Panc1 (cell line): Measurements from ENCODE around the gene SH3BP2. TPM values are rescaled to one million over a fixed set of nuclear protein-coding genes. Genes with fewer than 3 reads are reported as not detected.
"Not testable (repeated sequence)": the region's sequence is repeated elsewhere in the genome, so short reads cannot be mapped to it uniquely, and the experiment has no call there.

ENCODE experiments used
- ATAC-seq: fragments of 200-7000 bp; cut with Tn5 transposase; 2 replicates; pipeline ENCODE4 v1.9.1; 2020; ENCODE audit warnings: mild to moderate bottlenecking, moderate library complexity
- BruUV-seq: library from RNA; stranded (reverse); fragments of 400-500 nt; replicated peaks from 2 replicates; lab custom pipeline; 2021; lab: Mats Ljungman, UMichigan
- CTCF ChIA-PET: fragments of 300-600 bp; sonication (Branson Sonifier 250); formaldehyde crosslinking; loops from one replicate; lab custom pipeline; 2022; ENCODE audit warnings: antibody characterized with exemption; lab: Charles Lee
- POLR2A ChIA-PET: fragments of 300-600 bp; sonication (Branson Sonifier 250); formaldehyde crosslinking; loops from one replicate; lab custom pipeline; 2022; ENCODE audit warnings: antibody characterized with exemption; lab: Charles Lee
- DNase-seq: peaks from one replicate; pipeline ENCODE4 v3.0.0-alpha.2; 2010; ENCODE audit warnings: low read depth, low spot score
- H3K27ac ChIP-seq: 2 replicates; pipeline ENCODE4 v1.5.1; 2011; ENCODE audit warnings: mild to moderate bottlenecking, low read length, inconsistent platforms
- H3K27me3 ChIP-seq: fragments of 200-500 bp; sonication (Bioruptor generic); 2 replicates; pipeline ENCODE4 v1.6.0; 2014; ENCODE audit warnings: low read length, inconsistent platforms; ENCODE audit not compliant: control insufficient read depth, insufficient read depth
- H3K36me3 ChIP-seq: fragments of 200-500 bp; sonication (Bioruptor generic); 2 replicates; pipeline ENCODE4 v1.5.1; 2014; ENCODE audit warnings: inconsistent platforms, mild to moderate bottlenecking, low read length, moderate library complexity; ENCODE audit not compliant: control insufficient read depth, insufficient read depth
- H3K4me1 ChIP-seq: 2 replicates; pipeline ENCODE4 v1.5.1; 2011; ENCODE audit warnings: inconsistent platforms, mild to moderate bottlenecking, low read length, moderate library complexity; ENCODE audit not compliant: control insufficient read depth, insufficient read depth
- H3K4me3 ChIP-seq, 2 experiments: 2 replicates each; pipeline ENCODE4 v1.5.1; 2011 to 2012; ENCODE audit warnings: low read depth in 2 of 2, low read length in 2 of 2, mild to moderate bottlenecking in 2 of 2, inconsistent platforms in 1 of 2, moderate library complexity in 1 of 2
- H3K9me3 ChIP-seq: fragments of 200-500 bp; sonication (Bioruptor generic); 2 replicates; pipeline ENCODE4 v1.5.1; 2014; ENCODE audit warnings: low read depth, mild to moderate bottlenecking, inconsistent platforms, low read length, moderate library complexity; ENCODE audit not compliant: control insufficient read depth, insufficient read depth
- CTCF ChIP-seq: fragments of 450-650 bp; IDR thresholded peaks from 2 replicates; pipeline ENCODE4 v1.5.1; 2017; ENCODE audit warnings: mild to moderate bottlenecking
- POLR2AphosphoS5 ChIP-seq: IDR thresholded peaks from 2 replicates; pipeline ENCODE4 v1.6.1; 2012; ENCODE audit warnings: mild to moderate bottlenecking, low read depth, low read length, moderate library complexity
- REST ChIP-seq, 2 experiments: IDR thresholded peaks; 2 replicates each; pipeline ENCODE4 v1.6.1; 2011 to 2012; ENCODE audit warnings: low read depth in 2 of 2, control low read depth in 1 of 2, low read length in 1 of 2, mild to moderate bottlenecking in 1 of 2, moderate library complexity in 1 of 2; ENCODE audit not compliant: insufficient read depth in 1 of 2
- SIN3A ChIP-seq: IDR thresholded peaks from 2 replicates; pipeline ENCODE4 v1.6.1; 2012; ENCODE audit warnings: low read depth, mild to moderate bottlenecking, low read length, moderate library complexity, borderline replicate concordance; ENCODE audit not compliant: insufficient read depth
- TCF7L2 ChIP-seq: IDR thresholded peaks from 2 replicates; pipeline ENCODE4 v1.6.1; 2011; ENCODE audit warnings: mild to moderate bottlenecking, low read depth, low read length, inconsistent platforms
- in situ Hi-C: cut with HindIII; loops from 2 replicates; pipeline ENCODE4 v1.10.0; 2016; ENCODE audit warnings: low sequenced_read_pairs, low pct_unique_long_range_greater_than_20kb
- intact Hi-C: fragments of 100-400 bp; cut with micrococcal nuclease; formaldehyde crosslinking; loops from one replicate; pipeline ENCODE4 v1.10.0; 2022; ENCODE audit not compliant: unreplicated experiment
- total RNA-seq: library from RNA; stranded (reverse); gene quantifications from one replicate; pipeline ENCODE4 v1.2.1, GENCODE V29; 2021; ENCODE audit not compliant: unreplicated experiment

Gene SH3BP2
- total RNA-seq, 1 experiment from 2014 or later, result 93.4 TPM

GRCh38 chr4:2761035-2761923, 31.6 kb upstream of the SH3BP2 start:
- DNase-seq (no peak), ATAC-seq (0 out of 2 replicates have a peak, but pooled peaks have one; percentile 15)
- no peaks in the 10 kb centered on the region for H3K27me3 ChIP-seq
- intact Hi-C loops, result loop anchor here (10.0 kb wide), 1 partner anchor 174 kb away; no protein-coding TSS in a partner anchor
- ChIA-PET CTCF (no interaction called here), POLR2A (no interaction called here)
- H3K4me1 ChIP-seq, result 0 out of 2 replicates have a peak, but pooled peaks cover 4% of the 10 kb centered on the region
- H3K9me3 ChIP-seq, result no peaks in the 10 kb centered on the region
- H3K27ac ChIP-seq, result no peak overlapping the region
- no peaks in the 10 kb centered on the region for H3K36me3 ChIP-seq
- no peak overlapping the region for H3K4me3 ChIP-seq
- in situ Hi-C loops, result no loop called here
- no TSS peak for BruUV-seq
- TF ChIP-seq SIN3A (no peak), REST (IDR thresholded peaks at IDR 0.05; ENCODE audit: insufficient read depth in 1 of 2, low read depth in 2 of 2, low read length in 1 of 2) (no peak), TCF7L2 (no peak), CTCF (no peak), POLR2AphosphoS5 (no peak)

GRCh38 chr4:2762048-2762447, 30.8 kb upstream of the SH3BP2 start:
- H3K27me3 ChIP-seq, result no peaks in the 10 kb centered on the region
- in situ Hi-C loops, result no loop called here
- no peaks in the 10 kb centered on the region for H3K36me3 ChIP-seq
- ATAC-seq (no peak), DNase-seq (no peak)
- H3K9me3 ChIP-seq, result no peaks in the 10 kb centered on the region
- no peak overlapping the region for H3K4me3 ChIP-seq
- ChIA-PET CTCF (no interaction called here), POLR2A (no interaction called here)
- no peak overlapping the region for H3K27ac ChIP-seq
- BruUV-seq, result no TSS peak
- H3K4me1 ChIP-seq, result no peaks in the 10 kb centered on the region
- TF ChIP-seq REST (IDR thresholded peaks at IDR 0.05; ENCODE audit: insufficient read depth in 1 of 2, low read depth in 2 of 2, low read length in 1 of 2), result no peak
- TF ChIP-seq TCF7L2, result no peak
- no peak for TF ChIP-seq SIN3A
- TF ChIP-seq CTCF, result no peak
- no peak for TF ChIP-seq POLR2AphosphoS5
- intact Hi-C loops, result loop anchor here (10.0 kb wide), 1 partner anchor 173 kb away; no protein-coding TSS in a partner anchor

- ATAC-seq, BruUV-seq, H3K27ac ChIP-seq, H3K9me3 ChIP-seq, H3K4me1 ChIP-seq, H3K36me3 ChIP-seq, CTCF ChIA-PET, DNase-seq, H3K27me3 ChIP-seq, in situ Hi-C loops, POLR2A ChIA-PET, H3K4me3 ChIP-seq: not testable (repeated sequence)
- intact Hi-C loops, result loop anchor here (10.0 kb wide), 1 partner anchor 172 kb away; no protein-coding TSS in a partner anchor
Measured at GRCh38 chr4:2762486-2763370, 30.2 kb upstream of the SH3BP2 start.
